Germinal center (tissue), 1 donor: ENCODE data around the gene ZNF609.
"Not testable (repeated sequence)": the region's sequence is repeated elsewhere in the genome, so short reads cannot be mapped to it uniquely, and the experiment has no call there.

Source experiments
- DNase-seq: peaks from one replicate; pipeline ENCODE4 v3.0.0; 2012; ENCODE audit warnings: mixed read lengths, low spot score

The ZNF609 gene

GRCh38 chr15:64583519-64583918 lies 123.1 kb downstream of the ZNF609 start:
- DNase-seq, result no peak

DNA sequence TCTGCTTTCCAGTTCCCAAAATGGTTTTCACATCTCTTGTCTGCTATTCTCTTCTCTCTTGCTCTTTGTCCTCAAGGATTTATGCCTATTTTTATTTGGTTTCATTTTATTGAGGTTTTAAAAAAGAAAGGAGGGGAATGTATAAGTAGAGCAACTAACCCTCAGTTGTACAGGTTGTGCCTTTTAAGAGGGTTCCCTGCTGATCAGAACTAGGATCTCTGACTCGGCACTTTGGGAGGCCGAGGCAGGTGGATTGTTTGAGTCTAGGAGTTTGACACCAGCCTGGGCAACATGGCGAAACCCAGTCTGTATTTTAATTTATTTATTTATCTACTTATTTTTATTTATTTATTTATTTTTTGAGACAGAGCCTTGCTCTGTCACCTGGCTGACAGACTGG lies 123.6 kb downstream of the ZNF609 start:
- no peak for DNase-seq

DNA sequence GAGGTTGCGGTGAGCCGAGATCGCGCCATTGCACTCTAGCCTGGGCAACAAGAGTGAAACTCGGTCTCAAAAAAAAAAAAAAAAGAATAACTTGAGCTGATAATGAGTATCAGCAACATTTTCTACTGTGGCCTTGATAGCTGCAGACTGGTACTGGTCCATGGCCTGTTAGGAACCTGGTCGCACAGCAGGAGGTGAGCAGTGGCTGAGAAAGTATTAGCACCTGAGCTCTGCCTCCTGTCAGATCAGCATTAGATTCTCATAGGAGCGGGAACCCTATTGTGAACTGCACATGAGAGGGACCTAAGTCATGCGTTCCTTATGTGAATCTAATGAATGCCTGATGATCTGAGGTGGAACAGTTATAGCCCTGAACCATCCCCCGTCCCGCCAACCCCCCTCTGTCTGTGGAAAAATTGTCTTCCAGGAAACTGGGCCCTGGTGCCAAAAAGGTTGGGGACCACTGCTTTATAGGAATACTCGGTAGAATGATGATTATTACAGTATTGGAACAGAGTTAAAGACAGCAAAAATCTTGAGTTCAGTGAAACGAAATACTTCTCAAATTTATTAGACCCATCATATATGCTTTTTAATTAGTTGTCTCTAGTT lies 126.0 kb downstream of the ZNF609 start:
- no peak for DNase-seq

DNA sequence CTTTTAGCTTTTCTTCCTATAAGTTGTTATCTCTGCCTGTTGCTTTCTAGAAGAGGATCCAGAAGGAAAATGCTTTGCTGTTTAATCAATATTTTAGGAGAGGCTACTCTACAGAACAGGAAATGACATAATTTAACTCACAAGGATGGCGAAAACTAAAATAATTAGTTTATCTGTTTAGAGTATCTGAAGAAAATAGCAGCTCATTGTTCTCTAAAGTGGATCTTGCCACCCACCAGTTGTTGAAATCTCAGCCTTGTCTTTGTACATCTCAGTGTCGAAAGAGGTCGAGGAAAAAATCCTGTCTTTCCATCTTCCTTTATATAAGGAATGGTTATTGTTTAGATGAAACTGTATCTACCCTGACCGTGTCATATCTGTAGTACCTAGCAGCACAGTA lies 126.6 kb downstream of the ZNF609 start:
- DNase-seq, result no peak

GRCh38 chr15:64589435-64590084 lies 129.2 kb downstream of the ZNF609 start:
- no peak for DNase-seq

DNA sequence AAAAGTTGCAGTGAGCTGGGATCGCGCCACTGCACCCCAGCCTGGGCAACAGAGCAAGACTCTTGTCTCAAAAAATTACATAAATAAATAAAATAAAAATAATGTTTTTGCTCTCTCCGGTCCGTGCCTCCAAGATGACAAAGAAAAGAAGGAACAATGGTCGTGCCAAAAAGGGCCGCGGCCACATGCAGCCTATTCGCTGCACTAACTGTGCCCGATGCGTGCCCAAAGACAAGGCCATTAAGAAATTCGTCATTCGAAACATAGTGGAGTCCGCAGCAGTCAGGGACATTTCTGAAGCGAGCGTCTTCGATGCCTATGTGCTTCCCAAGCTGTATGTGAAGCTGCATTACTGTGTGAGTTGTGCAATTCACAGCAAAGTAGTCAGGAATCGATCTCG lies 132.5 kb downstream of the ZNF609 start:
- DNase-seq, result not testable (repeated sequence)

- no peak for DNase-seq
Measured at GRCh38 chr15:64596701-64597476, 136.5 kb downstream of the ZNF609 start.

- DNase-seq, result no peak
Measured at GRCh38 chr15:64597477-64597822, 137.1 kb downstream of the ZNF609 start.

DNA sequence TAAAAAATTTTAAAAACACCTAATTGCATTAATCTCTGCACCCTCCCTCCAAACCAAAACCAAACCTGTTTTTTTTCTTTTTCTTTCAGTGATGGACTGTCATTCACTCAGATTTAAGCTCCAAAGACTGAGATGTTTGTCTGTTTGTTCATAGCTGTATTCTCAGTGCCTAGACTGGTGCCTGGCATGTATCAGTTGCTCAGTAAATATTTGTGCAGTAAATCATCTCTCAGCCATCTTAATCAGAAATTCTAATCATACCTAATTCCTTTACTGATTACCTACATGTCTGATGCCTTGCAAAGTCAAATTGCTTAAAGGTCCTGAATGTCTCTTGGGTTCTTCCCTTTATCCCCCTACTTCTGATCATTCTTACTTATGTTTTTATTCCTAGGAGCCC lies 138.8 kb downstream of the ZNF609 start:
- no peak for DNase-seq

DNA sequence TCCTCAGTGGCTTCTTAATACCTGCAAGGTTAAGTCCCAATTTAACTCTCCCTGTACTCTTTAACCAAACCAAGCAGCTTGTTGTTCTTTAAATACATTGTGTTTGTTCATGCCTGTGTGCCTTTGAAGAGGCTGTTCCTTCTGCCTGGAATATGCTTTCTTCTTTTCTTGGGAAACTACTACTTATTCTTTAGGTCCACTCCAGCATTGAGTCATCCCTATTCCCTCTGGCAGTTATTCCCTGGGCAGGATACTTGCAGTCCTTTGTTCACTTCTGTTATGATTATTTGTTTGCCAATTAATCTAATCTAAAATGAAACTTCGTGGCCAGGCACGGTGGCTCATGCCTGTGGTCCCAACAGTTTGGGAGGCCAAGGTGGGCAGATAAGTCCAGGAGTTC lies 139.3 kb downstream of the ZNF609 start:
- DNase-seq, result no peak

GRCh38 chr15:64600794-64601193 lies 140.4 kb downstream of the ZNF609 start:
- no peak for DNase-seq

DNA sequence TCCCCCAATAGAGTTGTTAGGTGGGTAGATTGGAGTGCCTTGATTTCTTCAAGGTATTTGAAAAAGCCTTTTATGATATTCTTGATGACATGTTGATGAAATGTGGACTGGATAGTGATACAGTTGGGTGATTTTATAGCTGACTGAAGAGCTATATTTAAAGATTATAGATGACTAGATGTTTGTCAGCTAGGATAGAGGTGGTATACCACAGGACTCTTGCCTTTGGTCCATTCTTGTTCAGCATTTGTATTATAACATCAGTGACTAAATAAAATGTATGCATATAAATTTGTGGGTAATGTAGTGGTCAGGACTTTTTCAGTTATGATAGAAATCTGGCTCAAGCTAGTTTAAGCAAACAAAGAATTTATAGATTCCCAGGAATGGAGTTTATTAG lies 143.9 kb downstream of the ZNF609 start:
- DNase-seq, result no peak

- not testable (repeated sequence) for DNase-seq
Measured at GRCh38 chr15:64607416-64607815, 147.0 kb downstream of the ZNF609 start.

DNA sequence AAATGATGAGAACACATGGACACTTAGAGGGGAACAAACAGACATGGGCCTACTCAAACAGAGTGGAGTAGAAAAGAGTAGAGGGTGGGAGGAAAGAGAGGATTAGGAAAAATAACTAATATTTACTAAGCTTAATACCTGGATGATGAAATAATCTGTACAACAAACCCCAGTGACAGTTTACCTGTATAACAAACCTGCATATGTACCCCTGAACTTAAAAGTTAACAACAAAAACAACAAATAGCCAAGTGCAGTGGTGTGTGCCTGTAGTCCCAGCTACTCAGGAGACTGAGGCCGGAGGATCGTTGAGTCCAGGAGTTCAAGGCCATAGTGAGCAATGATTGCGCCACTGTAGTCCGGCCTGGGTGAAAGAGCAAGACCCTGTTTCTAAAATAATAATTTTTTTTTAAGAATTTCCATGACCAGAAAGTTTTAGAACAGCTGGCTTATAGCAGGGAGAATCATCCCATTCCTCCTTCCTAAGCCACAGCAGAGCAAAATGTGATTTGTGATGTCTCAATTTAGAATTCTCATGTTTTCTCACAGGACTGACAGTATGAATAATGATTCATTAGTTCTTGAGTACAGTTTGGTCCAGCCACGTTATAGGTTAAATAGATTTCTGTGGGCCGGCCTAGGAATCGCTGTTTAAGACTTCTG lies 150.0 kb downstream of the ZNF609 start:
- no peak for DNase-seq

DNA sequence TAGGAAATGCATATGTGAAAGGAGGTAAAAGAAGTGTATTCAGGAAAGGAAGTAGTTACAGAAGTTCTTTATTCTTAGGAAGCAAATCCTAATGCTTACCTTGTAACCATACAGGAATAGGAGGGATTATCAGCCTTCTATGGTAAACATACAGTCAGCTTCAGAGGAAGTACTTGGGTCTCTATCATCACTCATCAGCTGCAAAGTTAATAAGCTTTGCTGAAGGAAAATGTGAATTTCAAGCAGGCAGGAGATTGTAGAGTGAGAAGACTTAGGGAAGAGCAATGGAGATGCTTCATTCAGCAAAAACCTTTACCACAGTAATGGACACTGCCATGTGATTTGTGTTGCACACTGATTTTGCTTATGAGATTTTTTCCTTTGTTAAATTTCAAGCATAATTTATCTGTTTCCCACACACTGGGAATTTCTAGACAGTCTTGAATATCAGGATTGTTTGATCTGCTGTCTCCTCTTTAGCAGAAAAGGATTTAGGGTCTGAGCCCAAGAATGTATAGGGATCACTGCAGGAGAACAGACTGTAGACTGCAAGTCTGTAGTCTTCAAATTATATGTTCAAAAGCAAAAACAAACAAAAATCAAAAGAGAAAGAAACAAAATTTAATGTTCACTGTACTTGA lies 150.8 kb downstream of the ZNF609 start:
- no peak for DNase-seq

- no peak for DNase-seq
Measured at GRCh38 chr15:64614519-64614918, 154.1 kb downstream of the ZNF609 start.

DNA sequence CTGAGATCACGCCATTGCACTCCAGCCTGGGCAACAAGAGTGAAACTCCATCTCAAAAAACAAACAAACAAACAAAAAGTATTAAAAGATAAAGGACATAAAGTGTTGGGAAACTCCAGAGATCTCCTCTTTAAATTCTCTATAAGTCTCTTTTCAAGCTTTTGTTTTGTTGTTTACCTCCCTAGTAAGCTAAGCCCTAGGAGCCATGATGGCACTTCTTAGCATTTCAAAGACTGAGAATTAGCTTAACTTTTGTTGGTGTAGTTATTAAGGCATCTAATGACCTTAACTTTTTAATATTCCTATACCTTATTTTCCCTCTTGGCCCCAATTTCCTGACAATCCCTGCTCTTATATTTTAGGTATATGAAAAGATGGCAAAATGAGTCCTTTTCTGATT lies 157.3 kb downstream of the ZNF609 start:
- DNase-seq, result no peak

DNA sequence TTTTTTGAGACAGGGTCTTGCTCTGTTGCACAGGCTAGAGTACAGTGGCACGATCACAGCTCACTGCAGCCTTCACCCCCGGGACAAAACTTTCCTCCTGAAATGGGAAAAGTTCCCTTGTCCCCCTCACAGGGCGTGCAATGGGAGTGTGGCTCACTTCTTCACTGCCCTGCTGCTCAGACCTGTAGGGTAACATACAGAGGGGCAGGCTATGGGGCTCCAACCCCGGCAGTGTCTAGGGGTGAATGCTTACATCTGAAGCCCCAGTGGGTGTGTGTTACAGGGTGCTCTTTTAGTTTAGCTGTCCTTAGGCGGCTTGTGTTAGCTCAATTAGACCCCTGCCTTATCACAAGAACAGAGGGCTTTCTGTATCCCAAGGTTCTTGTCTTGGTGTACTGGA lies 157.8 kb downstream of the ZNF609 start:
- no peak for DNase-seq

DNA sequence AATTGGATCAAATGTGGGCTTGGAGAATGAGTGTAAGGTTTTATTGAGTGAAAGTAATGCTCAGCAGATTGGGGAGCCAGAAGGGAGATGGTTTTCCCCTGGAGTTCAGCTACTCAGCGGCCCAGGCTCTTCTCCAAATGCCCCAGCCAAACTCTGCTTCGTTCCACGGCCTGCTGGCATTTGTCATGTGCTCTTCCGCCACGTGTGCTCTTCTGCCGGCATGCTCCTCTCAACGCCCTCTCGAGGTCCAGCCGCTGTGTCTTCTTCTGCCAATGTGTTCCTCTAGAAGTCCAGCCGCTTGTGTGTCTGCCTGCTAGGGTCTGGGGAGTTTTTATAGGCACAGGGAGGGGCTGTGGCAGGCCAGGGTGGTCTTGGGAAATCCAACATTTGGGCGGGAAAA lies 158.2 kb downstream of the ZNF609 start:
- no peak for DNase-seq

DNA sequence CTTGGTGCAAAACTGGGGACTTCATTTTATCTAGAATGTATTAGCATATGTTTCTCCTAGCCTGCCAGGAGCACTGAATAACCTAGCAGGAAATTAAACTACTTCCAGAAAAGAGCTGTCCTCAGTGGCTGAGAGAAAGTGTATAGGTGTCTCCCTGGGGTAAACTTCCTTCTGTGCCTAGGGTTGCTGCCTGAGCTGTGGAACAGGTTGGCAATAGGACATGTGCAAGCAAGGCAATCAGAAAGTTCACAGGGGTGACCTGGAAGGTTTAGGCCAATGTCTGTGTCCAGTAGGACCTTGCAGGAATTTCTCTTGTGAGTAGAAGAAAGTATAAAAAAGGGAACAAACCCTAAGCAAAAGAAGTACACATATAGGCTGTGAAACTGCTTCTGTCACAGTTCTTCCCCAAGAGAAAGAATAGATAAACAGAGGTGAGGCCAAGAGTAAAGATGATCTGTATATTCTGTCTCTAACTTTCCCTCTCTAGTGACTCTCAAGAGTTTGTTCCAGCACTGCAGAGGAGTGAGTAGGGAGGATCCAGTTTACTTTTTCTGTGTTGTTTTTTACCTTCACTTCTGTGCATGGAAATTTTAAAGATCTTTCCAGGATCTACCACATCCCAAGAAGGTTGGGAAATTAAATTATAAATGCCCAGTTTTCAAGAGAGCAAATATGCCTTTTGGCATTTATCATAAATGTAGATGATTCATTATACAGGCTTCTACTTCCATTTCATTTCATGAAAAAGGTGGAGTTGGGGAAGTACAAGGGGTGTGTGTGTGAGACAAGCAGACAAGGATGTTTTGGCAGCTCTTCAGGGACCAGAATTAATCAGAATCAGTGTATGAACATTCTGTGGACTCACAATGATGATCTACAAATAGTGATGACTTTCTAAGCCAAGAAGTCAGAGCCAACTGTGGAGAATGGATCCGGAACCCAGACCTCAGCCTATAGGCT lies 159.8 kb downstream of the ZNF609 start:
- DNase-seq, result no peak

DNA sequence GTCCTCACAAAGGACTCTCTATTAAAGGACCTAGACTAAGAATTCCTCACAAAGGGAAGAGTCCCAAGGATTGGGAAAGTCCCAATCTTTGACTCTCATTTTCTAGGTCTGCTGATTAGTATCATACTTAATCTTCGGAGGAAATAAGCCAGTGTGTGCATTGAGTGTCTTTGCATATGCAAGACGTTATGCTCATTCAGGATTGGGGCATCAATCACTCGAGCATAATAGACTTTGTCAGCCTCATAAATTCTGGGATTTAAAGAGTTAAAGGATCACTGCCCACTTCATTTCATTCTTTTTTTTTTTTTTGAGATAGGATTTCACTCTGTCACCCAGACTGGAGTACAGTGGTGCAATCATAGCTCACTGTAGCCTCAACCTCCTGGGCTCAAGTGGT lies 160.7 kb downstream of the ZNF609 start:
- no peak for DNase-seq
